BLaER1 (cell line): ENCODE measurements around the gene CPVL.

Experiments used
- H3K27ac ChIP-seq: shearing (Covaris generic); formaldehyde crosslinking; 2 replicates; pipeline ENCODE4 v1.8.1; 2022
- H3K27me3 ChIP-seq: shearing (Covaris generic); formaldehyde crosslinking; 2 replicates; pipeline ENCODE4 v1.8.1; 2022
- H3K36me3 ChIP-seq: shearing (Covaris generic); formaldehyde crosslinking; 2 replicates; pipeline ENCODE4 v1.8.1; 2022
- H3K4me1 ChIP-seq: shearing (Covaris generic); formaldehyde crosslinking; 2 replicates; pipeline ENCODE4 v1.8.1; 2022
- H3K4me2 ChIP-seq: shearing (Covaris generic); formaldehyde crosslinking; 2 replicates; pipeline ENCODE4 v1.8.1; 2022
- H3K4me3 ChIP-seq: shearing (Covaris generic); formaldehyde crosslinking; 2 replicates; pipeline ENCODE4 v1.8.1; 2022
- H3K9ac ChIP-seq: shearing (Covaris generic); formaldehyde crosslinking; 2 replicates; pipeline ENCODE4 v1.8.1; 2022
- H3K9me3 ChIP-seq: shearing (Covaris generic); formaldehyde crosslinking; 2 replicates; pipeline ENCODE4 v1.8.1; 2022
- H4K20me1 ChIP-seq: shearing (Covaris generic); formaldehyde crosslinking; 2 replicates; pipeline ENCODE4 v1.8.1; 2022
- Cebpa-rat ChIP-seq: shearing (Covaris generic); IDR thresholded peaks from 2 replicates; pipeline ENCODE4 v1.8.1; 2022

The CPVL gene

GRCh38 chr7:29014725-29015124, 131.6 kb downstream of the CPVL start:
- H3K9me3 ChIP-seq = peaks cover 6% of the 10 kb centered on the region; the same call in 1 of the 2 replicates
- no peaks in the 10 kb centered on the region for H3K4me1 ChIP-seq
- no peaks in the 10 kb centered on the region for H3K27me3 ChIP-seq
- no peak for TF ChIP-seq Cebpa-rat
- H3K27ac ChIP-seq = no peak overlapping the region
- no peak overlapping the region for H3K9ac ChIP-seq
- no peak overlapping the region for H3K4me2 ChIP-seq
- no peak overlapping the region for H3K4me3 ChIP-seq
- no peaks in the 10 kb centered on the region for H3K36me3 ChIP-seq
- H4K20me1 ChIP-seq = no peaks in the 10 kb centered on the region

GRCh38 chr7:29013931-29014330, 132.4 kb downstream of the CPVL start:
- Histone ChIP-seq H3K4me1 (no peaks in the 10 kb centered on the region), H3K9ac (no peak overlapping the region), H4K20me1 (no peaks in the 10 kb centered on the region), H3K36me3 (no peaks in the 10 kb centered on the region), H3K4me3 (no peak overlapping the region), H3K27me3 (no peaks in the 10 kb centered on the region), H3K27ac (no peak overlapping the region), H3K9me3 (peaks cover 6% of the 10 kb centered on the region; the same call in 1 of the 2 replicates), H3K4me2 (no peak overlapping the region)
- no peak for TF ChIP-seq Cebpa-rat

- Histone ChIP-seq H3K9me3 (peaks cover 6% of the 10 kb centered on the region; the same call in 1 of the 2 replicates), H3K9ac (no peak overlapping the region), H3K4me2 (no peak overlapping the region), H3K4me3 (no peak overlapping the region), H3K4me1 (no peaks in the 10 kb centered on the region), H4K20me1 (no peaks in the 10 kb centered on the region), H3K27me3 (no peaks in the 10 kb centered on the region), H3K36me3 (no peaks in the 10 kb centered on the region), H3K27ac (no peak overlapping the region)
- no peak for TF ChIP-seq Cebpa-rat
These were observed 133.1 kb downstream of the CPVL start for GRCh38 chr7:29013082-29013695.

- Histone ChIP-seq H3K4me2 (no peak overlapping the region), H3K9me3 (peaks cover 11% of the 10 kb centered on the region), H3K36me3 (no peaks in the 10 kb centered on the region), H3K27ac (no peak overlapping the region), H3K9ac (no peak overlapping the region), H4K20me1 (no peaks in the 10 kb centered on the region), H3K4me3 (no peak overlapping the region), H3K27me3 (no peaks in the 10 kb centered on the region), H3K4me1 (no peaks in the 10 kb centered on the region)
- TF ChIP-seq Cebpa-rat = no peak
These were observed 136.4 kb downstream of the CPVL start for GRCh38 chr7:29009947-29010346.

- Histone ChIP-seq H3K36me3 (no peaks in the 10 kb centered on the region), H3K27me3 (no peaks in the 10 kb centered on the region), H3K9ac (no peak overlapping the region), H3K4me3 (no peak overlapping the region), H3K9me3 (peaks cover 7% of the 10 kb centered on the region), H3K4me1 (no peaks in the 10 kb centered on the region), H4K20me1 (no peaks in the 10 kb centered on the region), H3K4me2 (no peak overlapping the region), H3K27ac (no peak overlapping the region)
- TF ChIP-seq Cebpa-rat = no peak
These were observed 137.7 kb downstream of the CPVL start for GRCh38 chr7:29008590-29008989.

- H3K27ac ChIP-seq = no peak overlapping the region
- no peaks in the 10 kb centered on the region for H3K27me3 ChIP-seq
- no peaks in the 10 kb centered on the region for H4K20me1 ChIP-seq
- no peaks in the 10 kb centered on the region for H3K36me3 ChIP-seq
- no peak overlapping the region for H3K4me2 ChIP-seq
- H3K4me3 ChIP-seq = no peak overlapping the region
- TF ChIP-seq Cebpa-rat = no peak
- H3K4me1 ChIP-seq = no peaks in the 10 kb centered on the region
- H3K9ac ChIP-seq = no peak overlapping the region
- H3K9me3 ChIP-seq = peaks cover 5% of the 10 kb centered on the region
These were observed 139.2 kb downstream of the CPVL start for GRCh38 chr7:29007127-29007526.

- H3K4me1 ChIP-seq = no peaks in the 10 kb centered on the region
- no peak for TF ChIP-seq Cebpa-rat
- no peaks in the 10 kb centered on the region for H3K27me3 ChIP-seq
- no peaks in the 10 kb centered on the region for H3K36me3 ChIP-seq
- no peak overlapping the region for H3K27ac ChIP-seq
- H3K4me3 ChIP-seq = no peak overlapping the region
- H4K20me1 ChIP-seq = no peaks in the 10 kb centered on the region
- H3K9me3 ChIP-seq = peaks cover 5% of the 10 kb centered on the region
- no peak overlapping the region for H3K4me2 ChIP-seq
- no peak overlapping the region for H3K9ac ChIP-seq
These were observed 140.5 kb downstream of the CPVL start for GRCh38 chr7:29005829-29006228.

GRCh38 chr7:29005406-29005805, 140.9 kb downstream of the CPVL start:
- Histone ChIP-seq H3K4me2 (no peak overlapping the region), H3K4me1 (no peaks in the 10 kb centered on the region), H4K20me1 (no peaks in the 10 kb centered on the region), H3K36me3 (no peaks in the 10 kb centered on the region), H3K4me3 (no peak overlapping the region), H3K9ac (no peak overlapping the region), H3K27me3 (no peaks in the 10 kb centered on the region), H3K27ac (no peak overlapping the region), H3K9me3 (peaks cover 5% of the 10 kb centered on the region)
- TF ChIP-seq Cebpa-rat = no peak

GRCh38 chr7:29003703-29004102, 142.6 kb downstream of the CPVL start:
- Histone ChIP-seq H3K9me3 (peaks cover 5% of the 10 kb centered on the region), H3K36me3 (no peaks in the 10 kb centered on the region), H3K4me2 (no peak overlapping the region), H3K27ac (no peak overlapping the region), H3K4me3 (no peak overlapping the region), H3K9ac (no peak overlapping the region), H4K20me1 (no peaks in the 10 kb centered on the region), H3K4me1 (no peaks in the 10 kb centered on the region), H3K27me3 (no peaks in the 10 kb centered on the region)
- no peak for TF ChIP-seq Cebpa-rat

GRCh38 chr7:29000717-29001076, 145.6 kb downstream of the CPVL start:
- Histone ChIP-seq H4K20me1 (no peaks in the 10 kb centered on the region), H3K4me2 (no peak overlapping the region), H3K4me1 (no peaks in the 10 kb centered on the region), H3K27ac (no peak overlapping the region), H3K4me3 (no peak overlapping the region), H3K36me3 (no peaks in the 10 kb centered on the region), H3K9me3 (no peaks in the 10 kb centered on the region; the same call in 1 of the 2 replicates), H3K9ac (no peak overlapping the region), H3K27me3 (no peaks in the 10 kb centered on the region)
- no peak for TF ChIP-seq Cebpa-rat
